Measurements from ENCODE around the gene NBR1. TPM values are rescaled to one million over a fixed set of nuclear protein-coding genes. Genes with fewer than 3 reads are reported as not detected.
"Not testable (repeated sequence)": the region's sequence is repeated elsewhere in the genome, so short reads cannot be mapped to it uniquely, and the experiment has no call there.

The NBR1 gene
- total RNA-seq: 72.5 and 93.4 TPM in 2 replicates

GRCh38 chr17:43170766-43171585, at the start of gene NBR1:
Gene NBR1, plus strand, starts transcription at chr17:43171214. Its CDS starts 4,586 bp downstream, at chr17:43175800.
- peak; percentile 98 to 99 for DNase-seq (ENCODE audit: low read depth in 2 of 2)

DNA sequence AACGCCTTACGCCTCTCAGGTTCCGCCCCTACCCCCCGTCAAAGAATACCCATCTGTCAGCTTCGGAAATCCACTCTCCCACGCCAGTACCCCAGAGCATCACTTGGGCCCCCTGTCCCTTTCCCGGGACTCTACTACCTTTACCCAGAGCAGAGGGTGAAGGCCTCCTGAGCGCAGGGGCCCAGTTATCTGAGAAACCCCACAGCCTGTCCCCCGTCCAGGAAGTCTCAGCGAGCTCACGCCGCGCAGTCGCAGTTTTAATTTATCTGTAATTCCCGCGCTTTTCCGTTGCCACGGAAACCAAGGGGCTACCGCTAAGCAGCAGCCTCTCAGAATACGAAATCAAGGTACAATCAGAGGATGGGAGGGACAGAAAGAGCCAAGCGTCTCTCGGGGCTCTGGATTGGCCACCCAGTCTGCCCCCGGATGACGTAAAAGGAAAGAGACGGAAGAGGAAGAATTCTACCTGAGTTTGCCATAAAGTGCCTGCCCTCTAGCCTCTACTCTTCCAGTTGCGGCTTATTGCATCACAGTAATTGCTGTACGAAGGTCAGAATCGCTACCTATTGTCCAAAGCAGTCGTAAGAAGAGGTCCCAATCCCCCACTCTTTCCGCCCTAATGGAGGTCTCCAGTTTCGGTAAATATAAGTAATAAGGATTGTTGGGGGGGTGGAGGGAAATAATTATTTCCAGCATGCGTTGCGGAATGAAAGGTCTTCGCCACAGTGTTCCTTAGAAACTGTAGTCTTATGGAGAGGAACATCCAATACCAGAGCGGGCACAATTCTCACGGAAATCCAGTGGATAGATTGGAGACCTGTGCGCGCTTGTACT, 45.7 kb upstream of the NBR1 start, which contains the start of gene BRCA1:
Gene BRCA1, minus strand, starts transcription at position 232 of the 834 bp plus-strand sequence. CDS start 1,268 bp downstream, outside the sequence.
- DNase-seq (ENCODE audit: low read depth in 2 of 2): peak; percentile 98 to 99

DNA sequence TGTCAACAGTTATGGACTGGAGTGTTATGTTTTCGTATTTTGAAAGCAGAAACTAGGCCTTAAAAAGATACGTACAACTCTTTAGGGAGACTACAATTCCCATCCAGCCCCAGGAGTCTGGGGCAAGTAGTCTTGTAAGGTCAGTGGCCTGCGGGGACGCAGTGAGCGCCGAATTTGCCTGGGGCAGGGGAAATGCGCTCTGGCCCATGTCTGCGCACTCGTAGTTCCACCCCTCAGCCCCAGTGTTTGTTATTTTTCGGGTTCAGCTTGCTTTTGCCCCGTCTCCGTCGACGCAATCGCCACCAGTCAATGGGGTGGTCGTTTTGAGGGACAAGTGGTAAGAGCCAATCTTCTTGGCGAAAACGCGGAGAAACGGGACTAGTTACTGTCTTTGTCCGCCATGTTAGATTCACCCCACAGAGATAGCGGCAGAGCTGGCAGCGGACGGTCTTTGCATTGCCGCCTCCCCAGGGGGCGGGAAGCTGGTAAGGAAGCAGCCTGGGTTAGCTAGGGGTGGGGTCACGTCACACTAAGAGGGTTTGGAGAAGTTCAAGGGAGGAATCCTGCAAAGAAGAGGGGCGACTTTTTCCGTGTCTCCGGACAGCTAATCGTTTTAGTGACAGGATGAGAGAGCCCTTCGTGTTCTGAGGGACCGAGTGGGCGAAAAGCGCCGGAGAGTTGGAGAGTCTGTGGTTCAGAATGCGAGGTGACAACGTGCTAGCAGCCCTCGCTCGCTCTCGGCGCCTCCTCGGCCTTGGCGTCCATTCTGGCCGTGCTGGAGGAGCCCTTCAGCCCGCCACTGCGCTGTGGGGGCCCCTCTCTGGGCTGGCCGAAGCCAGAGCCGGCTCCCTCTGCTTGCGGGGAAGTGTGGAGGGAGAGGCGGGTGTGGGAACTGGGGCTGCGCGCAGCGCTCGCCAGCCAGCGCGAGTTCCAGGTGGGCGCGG, 44.8 kb upstream of the NBR1 start:
- peak in 1 of 2 donors; percentile 3 for DNase-seq (ENCODE audit: low read depth in 2 of 2)

DNA sequence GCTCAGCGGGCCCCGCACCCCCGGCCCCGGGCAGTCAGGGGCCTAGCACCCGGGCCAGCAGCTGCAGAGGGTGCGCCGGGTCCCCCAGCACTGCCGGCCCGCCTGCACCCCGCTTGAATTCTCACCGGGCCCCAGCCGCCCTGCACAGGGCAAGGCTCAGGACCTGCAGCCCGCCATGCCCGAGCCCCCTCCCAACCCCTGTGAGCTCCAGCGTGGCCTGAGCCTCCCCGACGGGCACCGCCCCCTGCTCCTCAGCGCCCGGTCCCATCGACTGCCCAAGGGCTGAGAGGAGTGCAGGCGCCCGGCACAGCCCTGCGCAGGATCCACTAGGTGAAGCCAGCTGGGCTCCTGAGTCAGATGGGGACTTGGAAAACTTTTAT, 44.1 kb upstream of the NBR1 start:
- no peak for DNase-seq (ENCODE audit: low read depth in 2 of 2)

- DNase-seq (ENCODE audit: low read depth in 2 of 2): not testable (repeated sequence)
These were observed 43.6 kb upstream of the NBR1 start for GRCh38 chr17:43127333-43127876.

- peak in 1 of 2 donors; percentile 45 for DNase-seq (ENCODE audit: low read depth in 2 of 2)
These were observed 41.4 kb upstream of the NBR1 start for GRCh38 chr17:43129671-43130010.

DNA sequence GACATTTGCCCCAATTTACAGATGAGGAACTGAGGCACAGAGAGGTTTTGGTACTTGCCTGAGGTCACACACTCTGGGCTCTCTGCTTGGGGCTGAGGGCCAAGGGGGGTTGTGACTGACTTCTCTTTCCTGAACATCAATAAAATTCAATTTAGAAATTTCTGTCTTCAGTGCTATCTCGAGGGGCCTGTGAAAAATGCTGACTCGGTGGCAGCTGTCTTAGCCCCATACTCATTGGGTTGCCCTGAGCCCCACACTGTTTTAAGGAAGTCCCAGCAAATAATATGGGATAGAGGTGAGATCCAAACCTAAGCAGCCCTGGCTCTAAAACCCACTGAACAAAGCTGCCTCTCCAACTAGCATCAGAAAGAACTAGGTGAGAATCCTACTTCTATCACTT, 38.9 kb upstream of the NBR1 start:
- DNase-seq (ENCODE audit: low read depth in 2 of 2): no peak

GRCh38 chr17:43133439-43133838, 37.6 kb upstream of the NBR1 start:
- not testable (repeated sequence) for DNase-seq (ENCODE audit: low read depth in 2 of 2)

DNA sequence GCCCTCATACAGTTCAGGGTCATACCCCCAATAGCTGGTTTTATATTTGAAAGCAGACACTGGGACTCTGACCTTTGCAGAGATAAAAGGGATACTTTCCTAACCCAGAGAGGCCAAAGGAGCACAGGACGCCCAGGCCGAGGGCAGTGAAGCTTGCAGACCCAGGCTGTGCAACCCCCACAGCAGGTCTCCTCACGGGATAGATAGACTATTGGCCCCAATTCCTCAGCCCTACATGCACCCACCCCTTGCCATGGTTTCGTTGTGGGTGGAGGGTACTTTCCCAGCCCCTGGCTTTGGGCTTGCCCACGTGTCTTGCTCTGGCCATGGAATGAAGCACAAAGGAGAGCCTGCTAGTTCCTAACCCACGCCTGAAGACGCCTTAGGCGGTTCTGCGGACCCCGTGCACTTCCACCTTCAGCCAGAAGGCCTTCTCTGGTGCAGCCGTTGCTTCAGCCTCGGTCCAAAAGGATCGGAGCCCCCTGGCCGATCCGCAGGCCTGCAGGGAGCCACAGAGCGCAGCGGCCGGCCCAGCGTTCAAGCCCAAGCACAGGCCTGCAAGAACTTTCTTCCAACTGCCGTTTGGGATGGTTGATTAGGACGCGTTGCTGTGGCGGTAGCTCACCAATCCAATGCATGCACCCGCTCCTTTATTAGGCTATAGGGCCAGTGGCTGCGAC, 36.1 kb upstream of the NBR1 start:
- no peak for DNase-seq (ENCODE audit: low read depth in 2 of 2)

DNA sequence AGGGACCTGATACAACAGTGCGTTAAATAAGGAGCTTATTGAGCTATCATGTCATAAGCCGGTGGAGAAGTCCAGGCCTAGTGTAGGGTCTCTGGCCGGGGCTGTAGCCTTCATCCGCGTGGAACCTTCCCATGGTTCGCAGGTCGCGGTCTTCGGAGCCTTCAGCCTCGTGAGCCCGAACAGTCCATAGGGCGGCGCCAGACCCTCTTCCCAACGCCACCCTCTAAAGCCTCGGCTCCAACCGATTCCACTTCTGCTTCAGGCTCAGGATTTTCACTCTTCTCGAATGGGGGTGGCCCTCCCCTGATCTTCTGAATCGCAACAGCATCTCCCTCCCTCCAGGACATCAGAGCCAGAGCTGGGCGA, 35.6 kb upstream of the NBR1 start:
- no peak for DNase-seq (ENCODE audit: low read depth in 2 of 2)

DNA sequence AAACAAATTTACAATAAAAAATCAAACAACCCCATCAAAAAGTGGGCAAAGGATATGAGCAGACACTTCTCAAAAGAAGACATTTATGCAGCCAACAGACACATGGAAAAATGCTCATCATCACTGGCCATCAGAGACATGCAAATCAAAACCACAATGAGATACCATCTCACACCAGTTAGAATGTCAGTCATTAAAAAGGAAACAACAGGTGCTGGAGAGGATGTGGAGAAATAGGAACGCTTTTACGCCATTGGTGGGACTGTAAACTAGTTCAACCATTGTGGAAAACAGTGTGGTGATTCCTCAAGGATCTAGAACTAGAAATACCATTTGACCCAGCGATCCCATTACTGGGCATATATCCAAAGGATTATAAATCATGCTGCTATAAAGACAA, 34.4 kb upstream of the NBR1 start:
- not testable (repeated sequence) for DNase-seq (ENCODE audit: low read depth in 2 of 2)

DNA sequence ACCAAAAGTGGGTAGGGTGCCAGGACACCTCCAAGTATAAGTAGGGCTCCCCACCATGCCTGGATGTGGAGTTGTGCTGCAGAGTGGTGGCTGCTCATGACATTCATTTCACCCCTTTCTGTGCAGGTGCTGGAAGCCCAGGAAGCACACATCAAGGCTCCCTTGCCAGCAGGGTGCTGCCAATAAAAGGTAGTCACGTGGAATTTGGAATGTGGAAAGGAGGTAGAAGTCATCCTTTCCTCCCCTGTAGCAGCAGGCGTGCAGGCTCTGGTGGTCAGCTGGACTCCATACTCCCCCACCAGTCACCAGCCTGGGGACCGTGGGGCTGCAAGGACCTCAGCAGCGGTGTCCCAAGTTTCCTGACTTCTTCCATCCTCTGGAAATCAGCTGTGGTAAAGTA, 32.5 kb upstream of the NBR1 start:
- not testable (repeated sequence) for DNase-seq (ENCODE audit: low read depth in 2 of 2)

DNA sequence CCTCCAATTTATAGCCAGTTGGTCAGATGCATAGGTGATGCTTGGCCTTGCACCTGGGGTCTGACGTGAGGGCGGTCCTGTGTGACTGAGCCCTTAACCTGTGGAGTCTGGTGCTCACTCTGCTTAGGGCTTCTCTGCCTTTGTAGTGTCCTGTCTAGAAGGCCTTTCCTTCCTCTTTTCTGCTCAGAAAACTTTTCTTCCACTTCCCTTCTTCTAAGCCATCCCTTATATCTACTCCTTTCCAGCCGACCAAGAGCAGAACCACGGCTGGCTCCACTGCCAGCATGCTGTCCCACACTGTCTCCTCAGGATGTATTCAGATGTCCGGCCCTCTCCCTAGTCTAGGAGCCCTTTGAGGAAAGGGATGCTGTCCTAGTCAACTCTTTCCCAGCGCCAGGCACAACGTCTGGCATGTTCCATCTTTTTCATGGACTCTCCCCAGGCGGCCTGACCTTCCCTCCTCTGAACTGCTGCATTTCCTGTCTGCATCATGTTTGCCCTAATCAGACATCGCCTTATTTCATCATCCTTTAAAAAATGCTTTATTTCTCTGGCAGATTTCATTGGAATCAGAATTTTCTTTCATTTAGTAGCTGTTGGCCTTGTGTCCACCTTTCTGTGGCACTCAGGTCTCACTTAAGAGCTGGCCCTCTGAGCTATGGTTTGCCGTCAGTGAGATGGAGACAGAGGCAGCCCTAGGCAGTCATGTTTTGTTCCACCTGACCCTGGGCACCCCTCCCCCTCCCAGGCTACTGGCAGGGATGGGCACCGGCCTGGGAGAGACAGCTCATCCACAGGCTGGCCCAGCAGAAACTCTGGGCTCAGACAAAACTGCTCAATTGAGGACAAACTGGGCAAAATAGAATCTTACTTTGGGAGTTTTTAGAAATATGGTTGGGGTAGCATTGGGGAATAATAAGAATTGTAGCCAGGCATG, 30.4 kb upstream of the NBR1 start:
- no peak for DNase-seq (ENCODE audit: low read depth in 2 of 2)

- no peak for DNase-seq (ENCODE audit: low read depth in 2 of 2)
These were observed 28.9 kb upstream of the NBR1 start for GRCh38 chr17:43142153-43142552.

- no peak for DNase-seq (ENCODE audit: low read depth in 2 of 2)
These were observed 27.8 kb upstream of the NBR1 start for GRCh38 chr17:43143201-43143600.

GRCh38 chr17:43146649-43147048, 24.4 kb upstream of the NBR1 start:
- no peak for DNase-seq (ENCODE audit: low read depth in 2 of 2)

DNA sequence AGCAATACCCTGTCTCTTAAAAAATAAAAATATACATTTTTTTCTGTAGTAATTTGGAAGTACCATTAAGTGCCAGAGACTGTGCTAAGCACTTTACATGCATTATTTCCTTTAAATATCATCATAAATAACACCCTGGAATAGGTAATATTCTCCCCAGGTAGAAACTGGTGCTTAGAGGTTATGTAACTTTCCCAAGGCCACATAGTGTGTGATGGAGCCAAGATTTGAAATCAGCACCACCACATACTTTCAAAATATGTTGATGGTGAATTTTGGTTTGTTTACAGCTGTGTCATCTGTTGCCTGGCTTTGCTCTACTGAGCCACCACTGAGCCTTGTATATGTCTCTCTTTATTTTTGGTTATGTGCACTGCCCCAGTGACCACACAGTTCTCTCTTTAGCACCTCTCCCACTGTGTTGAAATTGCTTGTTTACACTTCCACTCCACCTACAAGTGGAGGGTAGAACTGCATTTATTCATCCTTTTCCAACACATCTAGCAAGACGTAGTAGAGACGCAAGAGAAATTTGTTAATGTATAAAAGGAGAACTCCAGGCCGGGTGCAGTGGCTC, 19.0 kb upstream of the NBR1 start:
- DNase-seq (ENCODE audit: low read depth in 2 of 2): no peak

- DNase-seq (ENCODE audit: low read depth in 2 of 2): not testable (repeated sequence)
These were observed 17.7 kb upstream of the NBR1 start for GRCh38 chr17:43153197-43153835.

GRCh38 chr17:43155666-43156065, 15.3 kb upstream of the NBR1 start:
- no peak for DNase-seq (ENCODE audit: low read depth in 2 of 2)
